GM18867 (cell line): ENCODE data around the gene PIKFYVE.

ENCODE experiments used
- ATAC-seq: cut with Tn5 transposase; IDR thresholded peaks from one replicate; pipeline ENCODE4 v1.9.1; 2021; ENCODE audit warnings: mild to moderate bottlenecking, moderate library complexity; ENCODE audit not compliant: unreplicated experiment

PIKFYVE gene

GRCh38 chr2:208407667-208408066, 141.6 kb downstream of the PIKFYVE start:
- no peak for ATAC-seq
